ENCODE data around the gene TULP1. TPM values are rescaled to one million over a fixed set of nuclear protein-coding genes. Genes with fewer than 3 reads are reported as not detected.

TULP1 gene
- total and polyA plus RNA-seq, 2 of the 13 experiments (the other 11 are each of a cell fraction or from before 2014, with no cell fraction given) = not detected

GRCh38 chr6:35469751-35470662 lies 42.7 kb downstream of the TULP1 start (continued):
- no peak for TF ChIP-seq TBP (CRISPR knock-in tag; IDR thresholded peaks at IDR 0.05)
- no peak for TF ChIP-seq DDIT3 (CRISPR knock-in tag; IDR thresholded peaks at IDR 0.05)
- TF ChIP-seq MEIS1 (CRISPR knock-in tag; IDR thresholded peaks at IDR 0.05; ENCODE audit: borderline replicate concordance) = no peak
- TF ChIP-seq KLF16 (CRISPR knock-in tag; IDR thresholded peaks at IDR 0.05) = peak in 1 of 2 experiments; percentile 13; a peak in 1 of 4 replicates
- TF ChIP-seq USF2 (IDR thresholded peaks at IDR 0.05; ENCODE audit: low read depth, low read length) = peak; percentile 44
- TF ChIP-seq USF2 (CRISPR knock-in tag; IDR thresholded peaks at IDR 0.05; ENCODE audit: borderline replicate concordance) = peak; percentile 40; the same call in 1 of the 2 replicates
- no peak for TF ChIP-seq ZNF777 (CRISPR knock-in tag; IDR thresholded peaks at IDR 0.05)
- no peak for TF ChIP-seq ZNF276 (CRISPR knock-in tag; IDR thresholded peaks at IDR 0.05; ENCODE audit: low read depth)
- TF ChIP-seq DBP (CRISPR knock-in tag; IDR thresholded peaks at IDR 0.05; ENCODE audit: not compliant biosample characterization) = peak; percentile 43
